Right lobe of liver (tissue), 6 donors: Measurements from ENCODE around the gene TM9SF2. TPM values are rescaled to one million over a fixed set of nuclear protein-coding genes. Genes with fewer than 3 reads are reported as not detected.
A peak's percentile ranks its signal among the peaks of the same experiment; 100 is the strongest.

Experiments
- ATAC-seq, 4 donors: fragments of 200-7000 bp; cut with Tn5 transposase; one replicate each; pipeline ENCODE4 v1.9.1; 2020; ENCODE audit warnings: mild to moderate bottlenecking in 4 of 4, moderate library complexity in 4 of 4
- DNase-seq, 3 donors: peaks; one replicate each; pipeline ENCODE4 v3.0.0-alpha.2; 2020
- H3K27ac ChIP-seq, 3 donors: fragments of 200-600 bp; one replicate each; pipeline ENCODE4 v1.8.0; 2022
- H3K27me3 ChIP-seq, 2 donors: fragments of 200-600 bp; one replicate each; pipeline ENCODE4 v1.8.0; 2022
- H3K36me3 ChIP-seq, 4 donors: fragments of 200-600 bp; sonication (generic) in 1 of 4; one replicate each; pipeline versions ENCODE4 v1.5.1 to v1.8.0; 2017 to 2022; ENCODE audit warnings: control low read depth in 1 of 4
- H3K4me1 ChIP-seq, 4 donors: fragments of 200-600 bp; sonication (generic) in 1 of 4; one replicate each; pipeline versions ENCODE4 v1.5.1 to v1.8.0; 2017 to 2022; ENCODE audit warnings: control low read depth in 1 of 4
- H3K4me3 ChIP-seq, 3 donors: fragments of 200-600 bp; one replicate each; pipeline ENCODE4 v1.8.0; 2022
- H3K9me3 ChIP-seq, 4 donors: fragments of 200-600 bp; sonication (generic) in 1 of 4; one replicate each; pipeline versions ENCODE4 v1.5.1 to v1.8.0; 2017 to 2022; ENCODE audit warnings: control low read depth in 1 of 4
- CTCF ChIP-seq, 4 donors: fragments of 200-600 bp in 3 of 4; fragments of 450-650 bp in 1 of 4; IDR thresholded peaks; one replicate each; pipeline versions ENCODE4 v1.5.1 to v1.8.0; 2016 to 2022; ENCODE audit warnings: antibody characterized with exemption in 4 of 4, mild to moderate bottlenecking in 2 of 4
- POLR2A ChIP-seq: fragments of 450-650 bp; IDR thresholded peaks from one replicate; pipeline ENCODE4 v1.6.1; 2017; ENCODE audit warnings: antibody characterized with exemption, mild to moderate bottlenecking
- WGBS: methylation state at CpG from one replicate; pipeline ENCODE4 v1.1.6; 2018; ENCODE audit warnings: low coverage, low lambda C conversion rate; ENCODE audit not compliant: insufficient coverage; ENCODE audit errors: missing lambda C conversion rate; 5-methylcytosine and 5-hydroxymethylcytosine counted together
- intact Hi-C, 2 donors: fragments of 100-400 bp; cut with DNase I; formaldehyde crosslinking; loops; one replicate each; pipeline versions ENCODE4 v1.11.2 to v1.14.1; 2022
- total RNA-seq, 6 experiments: library from RNA; depleted of rRNA in 2 of 6; stranded (reverse); fragments of >200 nt in 2 of 6; fragmentation: NEBNext Ultra II Directional in 3 of 6; extraction: Animal tissue kit (Norgen Biotek cat#: 25700) in 3 of 6; gene quantifications; one replicate each; pipeline versions ENCODE4 v1.1.0 to v1.2.4, GENCODE V29; 2016 to 2023
- donor health status: DM: no; HTN: yes; CAD: no.
- donor health status: DM: no; HTN: no; CAD: no.
- donor health status: DM: no; HTN: no; CAD: no.
- donor health status: DM: no; HTN: yes; CAD: no.
- donor health status: DM: no; HTN: yes; CAD: no.

Gene TM9SF2
- total RNA-seq, 6 experiments from 2014 or later: 83.6 to 102 (median 92.2) TPM

DNA sequence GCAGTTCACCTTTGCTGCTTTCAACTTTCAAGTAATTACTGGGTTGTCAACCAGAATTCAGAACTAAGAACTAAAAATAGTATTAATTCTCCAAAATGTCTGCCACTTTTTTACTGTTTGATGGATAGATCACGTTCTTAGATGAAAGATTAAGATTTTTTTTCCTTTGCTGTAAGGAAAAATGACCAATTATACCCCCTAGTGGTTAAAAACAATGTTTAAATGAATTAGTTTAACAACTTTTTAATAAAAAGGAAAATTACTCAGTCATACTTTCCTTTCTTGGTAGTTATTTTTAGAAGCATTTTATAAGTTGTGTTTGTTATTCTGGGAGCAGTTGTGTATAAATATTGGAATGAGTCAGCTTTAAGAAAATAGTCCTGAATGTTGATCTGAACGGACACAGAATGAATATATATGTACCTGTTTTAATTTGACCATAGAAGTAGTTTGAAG lies 4.6 kb downstream of the TM9SF2 start:
- peaks cover 0 to 48% (median 15%) of the 10 kb centered on the region in 4 donors for H3K4me1 ChIP-seq

DNA sequence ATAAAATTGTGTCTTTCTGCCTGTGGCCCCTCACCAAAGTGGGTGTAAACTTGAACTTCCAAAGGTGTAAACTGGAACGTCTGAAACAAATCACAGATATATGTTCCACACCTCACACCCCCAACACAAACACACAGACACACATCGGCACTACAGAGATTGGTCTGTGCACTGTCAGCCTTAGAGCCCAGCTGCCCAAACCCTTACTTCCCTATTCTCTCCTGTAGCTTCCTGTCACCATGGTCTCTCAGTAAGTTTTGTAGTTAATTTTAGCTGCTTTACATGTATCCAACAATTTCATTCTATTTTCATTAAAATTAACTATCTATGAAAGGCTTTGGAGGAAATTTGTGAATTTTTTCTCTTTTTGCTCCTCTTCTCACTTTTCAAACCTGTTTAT lies 5.4 kb downstream of the TM9SF2 start:
- peak overlapping the region; percentile 8 to 35 (median 9) for H3K27ac ChIP-seq
- intact Hi-C loops: no loop called here
- H3K27me3 ChIP-seq: no peaks in the 10 kb centered on the region
- WGBS: 0% methylated on average over 2 of the region's 2 CpGs
- H3K36me3 ChIP-seq: no peaks in the 10 kb centered on the region
- no peaks in the 10 kb centered on the region for H3K9me3 ChIP-seq
- peak; percentile 65 to 77 (median 70) for ATAC-seq
- no peak overlapping the region for H3K4me3 ChIP-seq
- H3K4me1 ChIP-seq: peaks cover 0 to 48% (median 15%) of the 10 kb centered on the region in 4 donors
- TF ChIP-seq CTCF (IDR thresholded peaks at IDR 0.05): no peak
- no peak for TF ChIP-seq POLR2A
- DNase-seq: no peak

More for the DNA sequence above, 4.6 kb downstream of the TM9SF2 start:
- no peak overlapping the region for H3K4me3 ChIP-seq
- no peaks in the 10 kb centered on the region for H3K27me3 ChIP-seq
- ATAC-seq: no peak
- H3K27ac ChIP-seq: no peak overlapping the region
- WGBS: 11% methylated on average over 2 of the region's 2 CpGs
- TF ChIP-seq POLR2A (no peak), CTCF (IDR thresholded peaks at IDR 0.05) (peak; percentile 20 to 43 (median 42))
- no peaks in the 10 kb centered on the region for H3K9me3 ChIP-seq
- intact Hi-C loops: no loop called here
- no peak for DNase-seq
- H3K36me3 ChIP-seq: no peaks in the 10 kb centered on the region

- TF ChIP-seq CTCF (IDR thresholded peaks at IDR 0.05) (no peak), POLR2A (no peak)
- H3K4me1 ChIP-seq: peaks cover 0 to 48% (median 15%) of the 10 kb centered on the region in 4 donors
- H3K36me3 ChIP-seq: no peaks in the 10 kb centered on the region
- 25% methylated on average over 3 of the region's 3 CpGs for WGBS
- ATAC-seq: peak; percentile 48 to 76 (median 68)
- DNase-seq: no peak
- no peak overlapping the region for H3K4me3 ChIP-seq
- intact Hi-C loops: no loop called here
- no peaks in the 10 kb centered on the region for H3K9me3 ChIP-seq
- peak overlapping the region in 2 of 3 donors; percentile 8 to 35 for H3K27ac ChIP-seq
- no peaks in the 10 kb centered on the region for H3K27me3 ChIP-seq
Observed at GRCh38 chr13:99507054-99507453, 5.8 kb downstream of the TM9SF2 start.

DNA sequence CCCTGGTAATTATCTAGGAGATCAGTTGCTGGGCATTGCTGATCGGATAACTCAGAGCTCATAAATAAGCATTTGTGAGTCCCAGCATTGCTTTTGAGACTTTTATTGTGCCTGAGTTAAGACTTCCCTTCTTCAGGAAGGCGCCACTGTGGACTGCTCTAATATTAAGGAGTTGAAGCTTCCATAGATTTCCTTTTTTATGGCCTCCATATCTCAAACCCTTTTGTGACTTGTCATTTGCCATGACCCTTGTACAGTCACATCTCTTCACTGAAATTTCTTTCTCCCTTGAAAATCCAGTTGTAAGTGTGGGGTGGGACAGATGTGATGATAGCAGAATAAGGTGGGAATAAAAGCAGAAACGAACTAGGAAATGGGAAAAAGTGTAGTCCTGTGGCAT lies 6.3 kb downstream of the TM9SF2 start:
- intact Hi-C loops: no loop called here
- Histone ChIP-seq H3K27me3 (no peaks in the 10 kb centered on the region), H3K9me3 (no peaks in the 10 kb centered on the region), H3K4me1 (peaks cover 0 to 46% (median 13%) of the 10 kb centered on the region in 4 donors), H3K4me3 (no peak overlapping the region), H3K27ac (peak overlapping the region in 1 of 3 donors; percentile 35), H3K36me3 (no peaks in the 10 kb centered on the region)
- no peak for ATAC-seq
- WGBS: 55% methylated on average over 3 of the region's 3 CpGs
- DNase-seq: no peak
- TF ChIP-seq POLR2A (no peak), CTCF (IDR thresholded peaks at IDR 0.05) (no peak)

DNA sequence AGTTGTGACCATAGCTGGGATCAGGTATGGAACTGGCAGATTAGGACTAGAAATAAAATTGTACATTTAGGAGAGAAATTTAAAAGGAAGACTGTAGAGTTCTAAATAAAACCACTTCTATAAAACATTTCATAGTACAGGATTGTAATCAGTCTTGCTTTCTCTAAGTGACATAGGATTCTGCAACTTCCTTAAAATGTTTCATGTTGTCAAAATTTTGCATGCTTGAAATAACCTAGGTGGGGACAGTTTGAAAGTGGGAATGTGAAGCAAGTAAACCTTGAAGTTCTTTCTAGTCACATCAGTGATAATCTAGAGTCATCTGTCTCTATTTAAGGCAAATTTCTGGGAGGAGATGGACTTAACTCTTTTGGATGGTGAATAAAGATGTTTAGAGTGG lies 6.7 kb downstream of the TM9SF2 start:
- Histone ChIP-seq H3K27me3 (no peaks in the 10 kb centered on the region), H3K27ac (peak overlapping the region in 1 of 3 donors; percentile 35), H3K36me3 (no peaks in the 10 kb centered on the region), H3K4me3 (no peak overlapping the region), H3K4me1 (peaks cover 0 to 41% (median 12%) of the 10 kb centered on the region in 4 donors), H3K9me3 (no peaks in the 10 kb centered on the region)
- intact Hi-C loops: no loop called here
- ATAC-seq: no peak
- TF ChIP-seq POLR2A: no peak
- TF ChIP-seq CTCF (IDR thresholded peaks at IDR 0.05): no peak
- no peak for DNase-seq
